GM12878 (cell line): ENCODE measurements around the gene SPAG7. TPM values are rescaled to one million over a fixed set of nuclear protein-coding genes. Genes with fewer than 3 reads are reported as not detected.

Source experiments
- ATF7 ChIP-seq: fragments of 450-650 bp; IDR thresholded peaks from 2 replicates; pipeline ENCODE4 v1.6.1; 2016; ENCODE audit warnings: low read depth, mild to moderate bottlenecking
- BCL11A ChIP-seq: IDR thresholded peaks from 2 replicates; pipeline ENCODE4 v1.6.1; 2011; ENCODE audit warnings: low read depth, low read length
- BCLAF1 ChIP-seq: fragments of 450-650 bp; IDR thresholded peaks from 2 replicates; pipeline ENCODE4 v1.6.1; 2017; ENCODE audit warnings: antibody characterized with exemption, mild to moderate bottlenecking, moderate library complexity
- CBFB ChIP-seq: IDR thresholded peaks from 2 replicates; pipeline ENCODE4 v1.6.1; 2016; ENCODE audit warnings: antibody characterized with exemption, low read depth
- CBX5 ChIP-seq: sonication (generic); IDR thresholded peaks from 2 replicates; pipeline ENCODE4 v1.6.1; 2016; ENCODE audit warnings: low read depth, moderate library complexity, mild to moderate bottlenecking, inconsistent platforms
- GATAD2B ChIP-seq: fragments of 450-650 bp; conservative IDR thresholded peaks from 2 replicates; pipeline ENCODE4 v1.6.1; 2017; ENCODE audit warnings: low read depth, mild to moderate bottlenecking, moderate library complexity
- IRF3 ChIP-seq: fragments of 450-650 bp; IDR thresholded peaks from 2 replicates; pipeline ENCODE4 v1.6.1; 2014; ENCODE audit warnings: mild to moderate bottlenecking
- KAT2A ChIP-seq: conservative IDR thresholded peaks from 2 replicates; pipeline ENCODE4 v1.6.1; 2011; ENCODE audit warnings: low read depth, low read length; ENCODE audit not compliant: control insufficient read depth
- MEF2B ChIP-seq: fragments of 450-650 bp; IDR thresholded peaks from 2 replicates; pipeline ENCODE4 v1.6.1; 2018; ENCODE audit warnings: mild to moderate bottlenecking, moderate library complexity; ENCODE audit not compliant: partially characterized antibody, poor library complexity, severe bottlenecking
- MTA3 ChIP-seq: IDR thresholded peaks from 2 replicates; pipeline ENCODE4 v1.6.1; 2012; ENCODE audit warnings: low read length, inconsistent platforms, borderline replicate concordance
- MXI1 ChIP-seq: fragments of 150-350 bp; IDR thresholded peaks from 2 replicates; pipeline ENCODE4 v1.6.1; 2011; ENCODE audit warnings: low read depth, mild to moderate bottlenecking, inconsistent platforms, low read length, improper control_type of control experiment
- NFYB ChIP-seq: IDR thresholded peaks from 2 replicates; pipeline ENCODE4 v1.6.1; 2011; ENCODE audit warnings: low read depth, mild to moderate bottlenecking, low read length, improper control_type of control experiment, moderate library complexity; ENCODE audit not compliant: insufficient read depth
- POLR2A ChIP-seq: IDR thresholded peaks from 2 replicates; pipeline ENCODE4 v1.6.1; 2011; ENCODE audit warnings: low read depth, mild to moderate bottlenecking, low read length
- PRDM15 ChIP-seq: fragments of 450-650 bp; formaldehyde crosslinking; IDR thresholded peaks from 2 replicates; pipeline ENCODE4 v1.4.0; 2020; ENCODE audit warnings: mild to moderate bottlenecking, moderate library complexity
- SIN3A ChIP-seq: IDR thresholded peaks from 2 replicates; pipeline ENCODE4 v1.6.1; 2012; ENCODE audit warnings: low read depth, low read length, improper control_type of control experiment
- STAT3 ChIP-seq: IDR thresholded peaks from 2 replicates; pipeline ENCODE4 v1.6.1; 2011; ENCODE audit warnings: low read depth, low read length, improper control_type of control experiment
- TCF7 ChIP-seq: IDR thresholded peaks from 2 replicates; pipeline ENCODE4 v1.6.1; 2014; ENCODE audit warnings: antibody characterized with exemption, borderline replicate concordance
- ZNF217 ChIP-seq: fragments of 450-650 bp; IDR thresholded peaks from 2 replicates; pipeline ENCODE4 v1.6.1; 2017; ENCODE audit warnings: antibody characterized with exemption, mild to moderate bottlenecking
- ZNF687 ChIP-seq: fragments of 450-650 bp; IDR thresholded peaks from 2 replicates; pipeline ENCODE4 v1.6.1; 2017; ENCODE audit warnings: mild to moderate bottlenecking, moderate library complexity
- polyA plus RNA-seq, 11 experiments: library from polyadenylated mRNA; depleted of rRNA in 4 of 11; unstranded in 6 of 11; stranded (reverse) in 5 of 11; fragments of >200 nt; fragmentation: Nextera tagmentation in 4 of 11; fragmentation: Illumina TruSeq in 1 of 11; extraction: Ambion mirVana in 4 of 11; extraction: Trizol in 1 of 11; gene quantifications; 1 replicate in 1 of 11; 2 replicates in 10 of 11; pipeline versions ENCODE4 v1.2.1 to v1.2.3, GENCODE V29; 2011 to 2016; ENCODE audit warnings: inconsistent platforms in 2 of 11, missing spikeins in 2 of 11, low read depth in 1 of 11
- total RNA-seq, 4 experiments: library from RNA; depleted of rRNA in 3 of 4; stranded (reverse); fragments of >200 nt in 3 of 4; fragmentation: Illumina TruSeq in 1 of 4; extraction: Trizol in 1 of 4; gene quantifications; 2 replicates each; pipeline versions ENCODE4 v1.2.1 to v1.2.3, GENCODE V29; 2013 to 2021

SPAG7 gene
- total and polyA plus RNA-seq, 10 of the 15 experiments (the other 5 are each of a cell fraction or from before 2014, with no cell fraction given) = 7.9 to 146 (median 88.7) TPM

- no peak for TF ChIP-seq PRDM15 (CRISPR knock-in tag)
- peak; percentile 66; the same call in 1 of the 2 replicates for TF ChIP-seq ZNF687
- no peak for TF ChIP-seq BCL11A
- peak; percentile 82 for TF ChIP-seq POLR2A
- TF ChIP-seq BCLAF1 = no peak
- TF ChIP-seq MTA3 = no peak
- TF ChIP-seq NFYB = 0 out of 2 replicates have a peak, but pooled peaks have one; percentile 7
- no peak; the same call in none of the 2 replicates for TF ChIP-seq GATAD2B
- peak; percentile 15; the same call in 1 of the 2 replicates for TF ChIP-seq CBFB
- peak; percentile 8 for TF ChIP-seq MEF2B
- TF ChIP-seq IRF3 = no peak
- peak; percentile 48; the same call in 1 of the 2 replicates for TF ChIP-seq STAT3
- peak; percentile 76; the same call in 1 of the 2 replicates for TF ChIP-seq SIN3A
- TF ChIP-seq TCF7 = no peak
- peak; percentile 85 for TF ChIP-seq ATF7
- no peak for TF ChIP-seq ZNF217
- peak; percentile 31; the same call in 1 of the 2 replicates for TF ChIP-seq MXI1
- no peak for TF ChIP-seq CBX5
- no peak for TF ChIP-seq KAT2A
Observed at GRCh38 chr17:4948166-4948930, 19.3 kb downstream of the SPAG7 start, which contains the start of gene PFN1 (continued).
